ENCODE results near the gene SMURF1. TPM values are rescaled to one million over a fixed set of nuclear protein-coding genes. Genes with fewer than 3 reads are reported as not detected.

The SMURF1 gene
- total RNA-seq, 1 donor from 2014 or later: 24.5 TPM

DNA sequence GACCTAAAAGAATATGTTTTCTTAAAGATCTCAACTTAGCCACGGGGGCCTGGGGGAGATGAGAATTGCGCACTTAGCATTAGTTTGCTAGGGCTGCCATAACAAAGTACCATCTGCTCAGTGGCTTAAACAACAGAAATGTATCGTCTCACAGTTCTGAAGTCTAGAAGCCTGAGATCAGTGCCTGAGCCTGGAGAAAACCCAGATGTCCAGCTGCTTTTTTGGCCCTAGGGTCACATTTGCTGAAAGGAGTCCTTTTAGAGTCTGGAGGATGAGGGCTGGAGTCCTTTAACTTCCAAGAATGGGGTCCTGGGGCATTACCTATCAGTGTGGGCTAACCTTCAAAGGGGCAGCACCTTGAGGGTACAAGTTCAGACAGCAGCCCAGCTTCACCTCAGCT is 48.2 kb downstream of the SMURF1 start:
- peaks cover 3% of the 10 kb centered on the region for H3K36me3 Mint-ChIP-seq (ENCODE audit: low read depth)
- TF ChIP-seq, protein P1, sequence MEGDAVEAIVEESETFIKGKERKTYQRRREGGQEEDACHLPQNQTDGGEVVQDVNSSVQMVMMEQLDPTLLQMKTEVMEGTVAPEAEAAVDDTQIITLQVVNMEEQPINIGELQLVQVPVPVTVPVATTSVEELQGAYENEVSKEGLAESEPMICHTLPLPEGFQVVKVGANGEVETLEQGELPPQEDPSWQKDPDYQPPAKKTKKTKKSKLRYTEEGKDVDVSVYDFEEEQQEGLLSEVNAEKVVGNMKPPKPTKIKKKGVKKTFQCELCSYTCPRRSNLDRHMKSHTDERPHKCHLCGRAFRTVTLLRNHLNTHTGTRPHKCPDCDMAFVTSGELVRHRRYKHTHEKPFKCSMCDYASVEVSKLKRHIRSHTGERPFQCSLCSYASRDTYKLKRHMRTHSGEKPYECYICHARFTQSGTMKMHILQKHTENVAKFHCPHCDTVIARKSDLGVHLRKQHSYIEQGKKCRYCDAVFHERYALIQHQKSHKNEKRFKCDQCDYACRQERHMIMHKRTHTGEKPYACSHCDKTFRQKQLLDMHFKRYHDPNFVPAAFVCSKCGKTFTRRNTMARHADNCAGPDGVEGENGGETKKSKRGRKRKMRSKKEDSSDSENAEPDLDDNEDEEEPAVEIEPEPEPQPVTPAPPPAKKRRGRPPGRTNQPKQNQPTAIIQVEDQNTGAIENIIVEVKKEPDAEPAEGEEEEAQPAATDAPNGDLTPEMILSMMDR (conservative IDR thresholded peaks at IDR 0.05): no peak
- no peak for DNase-seq (ENCODE audit: low read depth, low spot score)
- H3K27me3 Mint-ChIP-seq (ENCODE audit: low read depth): no peaks in the 10 kb centered on the region
- H3K27ac Mint-ChIP-seq (ENCODE audit: unreplicated experiment): no peak overlapping the region
- peaks cover 67% of the 10 kb centered on the region for H3K4me1 Mint-ChIP-seq
- peaks cover 2% of the 10 kb centered on the region for H3K9me3 Mint-ChIP-seq
- no peak overlapping the region for H3K4me3 Mint-ChIP-seq

DNA sequence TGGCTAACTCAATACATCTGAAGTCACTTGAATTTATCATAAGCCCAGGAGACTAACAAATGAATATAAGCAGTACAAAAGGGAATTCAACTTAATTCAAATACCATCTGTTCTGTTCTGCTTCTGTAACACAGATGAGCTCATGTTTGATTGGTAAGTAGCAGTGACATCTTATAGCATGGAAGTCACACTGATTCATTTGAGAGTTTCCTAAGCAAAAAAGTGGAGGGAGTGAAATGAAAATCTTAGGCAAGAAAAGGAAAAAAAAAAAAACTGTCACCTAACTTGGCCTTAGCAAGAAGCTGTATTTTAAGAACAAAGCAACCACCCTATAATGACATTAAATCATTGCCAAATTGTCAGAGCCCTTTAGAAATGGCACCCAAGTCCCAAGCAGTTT is 49.5 kb downstream of the SMURF1 start:
- Mint-ChIP-seq H3K27me3 (ENCODE audit: low read depth) (no peaks in the 10 kb centered on the region), H3K9me3 (peaks cover 2% of the 10 kb centered on the region), H3K4me3 (no peak overlapping the region), H3K36me3 (ENCODE audit: low read depth) (peaks cover 3% of the 10 kb centered on the region), H3K27ac (ENCODE audit: unreplicated experiment) (no peak overlapping the region), H3K4me1 (peaks cover 72% of the 10 kb centered on the region)
- TF ChIP-seq, protein P1 (conservative IDR thresholded peaks at IDR 0.05): no peak
- DNase-seq (ENCODE audit: low read depth, low spot score): no peak

DNA sequence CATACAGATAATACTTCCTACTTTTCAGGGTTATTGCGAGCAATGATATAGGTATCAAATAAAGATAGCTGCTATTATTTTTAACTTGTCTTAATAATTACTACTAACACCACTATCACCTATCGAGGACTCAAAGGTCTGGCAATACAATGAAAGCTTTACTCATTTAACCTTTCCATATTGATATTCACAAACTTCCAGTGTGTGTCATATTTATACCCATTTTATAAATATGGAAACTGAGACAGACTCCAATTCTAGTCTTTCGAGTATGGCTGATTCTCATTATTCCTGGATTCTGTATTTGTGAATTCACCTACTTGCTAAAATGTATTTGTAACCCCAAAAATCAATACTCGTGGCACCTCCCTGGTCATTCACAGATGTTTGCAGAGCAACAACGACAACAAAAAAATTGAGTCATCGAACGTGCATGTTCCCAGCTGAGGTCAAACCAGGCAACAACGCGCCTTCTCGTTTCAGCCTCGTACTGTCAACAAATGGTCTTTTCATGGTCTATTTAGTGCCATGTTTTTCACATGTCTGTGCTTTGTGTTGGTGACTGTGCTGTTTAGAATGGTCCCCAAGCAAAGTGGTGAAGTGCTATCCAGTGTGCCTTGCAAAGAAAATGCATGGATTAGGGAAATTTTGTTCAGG is 51.7 kb downstream of the SMURF1 start:
- Mint-ChIP-seq H3K9me3 (no peaks in the 10 kb centered on the region), H3K4me3 (no peak overlapping the region), H3K36me3 (ENCODE audit: low read depth) (peaks cover 7% of the 10 kb centered on the region), H3K4me1 (peaks cover 64% of the 10 kb centered on the region), H3K27ac (ENCODE audit: unreplicated experiment) (peak overlapping the region; percentile 81), H3K27me3 (ENCODE audit: low read depth) (no peaks in the 10 kb centered on the region)
- DNase-seq (ENCODE audit: low read depth, low spot score): no peak
- TF ChIP-seq, protein P1 (conservative IDR thresholded peaks at IDR 0.05): no peak

DNA sequence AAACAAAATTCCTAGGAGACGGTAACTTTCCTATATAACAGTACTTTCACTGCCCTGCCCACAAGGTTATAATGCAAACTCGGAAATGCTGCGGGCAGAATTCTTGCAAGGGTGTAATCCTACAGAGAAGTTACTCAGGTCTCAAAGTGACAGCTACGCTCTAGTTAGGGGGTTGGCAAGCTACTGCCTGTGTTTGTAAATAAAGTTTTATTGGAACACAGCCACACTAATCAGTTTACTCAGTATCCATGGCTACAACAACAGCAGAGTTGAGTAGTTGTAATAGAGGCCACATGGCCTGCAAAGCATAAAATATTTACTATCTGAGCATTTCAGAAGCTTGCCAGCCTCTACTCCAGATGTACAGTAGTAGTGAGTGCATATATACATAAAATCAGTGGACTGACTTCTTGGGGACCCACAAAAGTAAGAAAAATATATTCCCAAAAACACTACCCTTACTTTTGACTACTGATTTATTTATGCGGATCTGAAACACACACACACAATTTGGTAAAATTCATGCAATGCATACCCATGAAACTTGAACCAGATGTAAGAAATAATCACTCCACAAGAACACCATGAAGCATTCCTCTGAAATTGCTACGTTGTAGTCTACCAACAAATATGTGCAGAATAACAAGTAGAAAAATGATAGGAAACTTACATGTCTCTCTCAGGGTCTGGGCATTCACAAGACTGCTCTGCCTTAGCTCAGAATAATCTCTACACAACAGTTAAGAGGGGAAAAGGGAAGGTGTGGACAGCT is 53.0 kb downstream of the SMURF1 start:
- Mint-ChIP-seq H3K4me3 (no peak overlapping the region), H3K27ac (ENCODE audit: unreplicated experiment) (no peak overlapping the region), H3K27me3 (ENCODE audit: low read depth) (no peaks in the 10 kb centered on the region), H3K36me3 (ENCODE audit: low read depth) (peaks cover 14% of the 10 kb centered on the region), H3K9me3 (peaks cover 5% of the 10 kb centered on the region), H3K4me1 (peaks cover 52% of the 10 kb centered on the region)
- no peak for DNase-seq (ENCODE audit: low read depth, low spot score)
- TF ChIP-seq, protein P1 (conservative IDR thresholded peaks at IDR 0.05): no peak

DNA sequence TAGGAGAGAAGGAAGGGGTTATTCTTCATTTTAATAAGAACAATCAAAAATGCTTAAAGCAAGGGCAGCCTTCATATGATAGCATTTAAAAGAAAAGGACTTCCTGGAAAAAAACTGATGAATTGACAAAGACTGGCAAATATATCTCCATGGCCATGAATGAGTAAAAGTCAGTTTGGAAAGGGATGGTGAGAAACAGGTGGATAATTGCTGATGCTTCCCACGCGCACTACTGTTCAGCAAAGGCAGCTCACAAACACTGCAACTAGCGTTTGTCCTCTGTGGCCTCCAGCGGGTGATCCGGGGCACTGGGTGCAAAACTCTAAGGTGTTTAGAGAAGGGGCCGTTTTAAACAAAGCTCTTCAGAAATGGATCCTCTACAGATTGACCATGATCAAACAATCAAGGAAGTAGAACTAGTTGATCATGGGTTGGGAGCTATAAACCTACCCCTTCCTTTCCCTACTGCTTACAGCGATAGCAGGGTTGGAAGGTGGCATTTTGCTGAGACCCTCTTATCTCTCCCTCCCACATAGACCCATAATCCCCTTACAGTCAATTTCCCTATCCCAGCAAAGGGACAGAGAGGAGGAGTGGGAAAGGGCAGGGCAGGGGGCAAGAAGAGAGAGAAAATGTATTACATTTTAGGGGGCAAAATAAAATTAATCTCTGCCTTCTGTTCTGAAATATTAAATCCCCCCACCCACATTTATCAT is 53.8 kb downstream of the SMURF1 start:
- Mint-ChIP-seq H3K36me3 (ENCODE audit: low read depth) (peaks cover 19% of the 10 kb centered on the region), H3K9me3 (peaks cover 8% of the 10 kb centered on the region), H3K27me3 (ENCODE audit: low read depth) (no peaks in the 10 kb centered on the region), H3K4me1 (peaks cover 52% of the 10 kb centered on the region), H3K27ac (ENCODE audit: unreplicated experiment) (no peak overlapping the region), H3K4me3 (no peak overlapping the region)
- no peak for DNase-seq (ENCODE audit: low read depth, low spot score)
- TF ChIP-seq, protein P1 (conservative IDR thresholded peaks at IDR 0.05): no peak

Measured in neural crest cell (in vitro differentiated cells).